Activated naive CD4-positive, alpha-beta T cell (primary cell): Measurements from ENCODE around the gene DLGAP1.
"Not testable (repeated sequence)": the region's sequence is repeated elsewhere in the genome, so short reads cannot be mapped to it uniquely, and the experiment has no call there.

Experiments
- DNase-seq, 4 experiments: peaks; one replicate each; lab custom pipeline; 2025; lab: John Stamatoyannopoulos, UW

DLGAP1 gene

GRCh38 chr18:4287340-4287739 is 167.8 kb downstream of the DLGAP1 start:
- DNase-seq, result not testable (repeated sequence)

GRCh38 chr18:4286256-4286655 is 168.9 kb downstream of the DLGAP1 start:
- no peak for DNase-seq

- DNase-seq, result no peak
Observed at GRCh38 chr18:4285525-4285924, 169.6 kb downstream of the DLGAP1 start.

- DNase-seq, result no peak
Observed at GRCh38 chr18:4284528-4284927, 170.6 kb downstream of the DLGAP1 start.

- no peak for DNase-seq
Observed at GRCh38 chr18:4283746-4284291, 171.3 kb downstream of the DLGAP1 start.

GRCh38 chr18:4282954-4283353 is 172.2 kb downstream of the DLGAP1 start:
- DNase-seq, result no peak

GRCh38 chr18:4276953-4277585 is 178.0 kb downstream of the DLGAP1 start:
- no peak for DNase-seq

- DNase-seq, result no peak
Observed at GRCh38 chr18:4271952-4272351, 183.2 kb downstream of the DLGAP1 start.

GRCh38 chr18:4270988-4271387 is 184.1 kb downstream of the DLGAP1 start:
- no peak for DNase-seq

- no peak for DNase-seq
Observed at GRCh38 chr18:4270016-4270415, 185.1 kb downstream of the DLGAP1 start.

GRCh38 chr18:4267641-4268040 is 187.5 kb downstream of the DLGAP1 start:
- no peak for DNase-seq

GRCh38 chr18:4264347-4264791 is 190.7 kb downstream of the DLGAP1 start:
- DNase-seq, result no peak

- no peak for DNase-seq
Observed at GRCh38 chr18:4260107-4260506, 195.0 kb downstream of the DLGAP1 start.

- no peak for DNase-seq
Observed at GRCh38 chr18:4256766-4257417, 198.2 kb downstream of the DLGAP1 start.

GRCh38 chr18:4254840-4255239 is 200.3 kb downstream of the DLGAP1 start:
- DNase-seq, result no peak

- no peak for DNase-seq
Observed at GRCh38 chr18:4252829-4253228, 202.3 kb downstream of the DLGAP1 start.

- DNase-seq, result no peak
Observed at GRCh38 chr18:4251873-4252272, 203.2 kb downstream of the DLGAP1 start.

- no peak for DNase-seq
Observed at GRCh38 chr18:4251206-4251605, 203.9 kb downstream of the DLGAP1 start.

- DNase-seq, result no peak
Observed at GRCh38 chr18:4250141-4250540, 205.0 kb downstream of the DLGAP1 start.

GRCh38 chr18:4248686-4249085 is 206.4 kb downstream of the DLGAP1 start:
- no peak for DNase-seq

GRCh38 chr18:4246374-4246773 is 208.7 kb downstream of the DLGAP1 start:
- DNase-seq, result no peak

- DNase-seq, result no peak
Observed at GRCh38 chr18:4245456-4245855, 209.7 kb downstream of the DLGAP1 start.

GRCh38 chr18:4242431-4243161 is 212.5 kb downstream of the DLGAP1 start:
- DNase-seq, result no peak
